ENCODE data around the gene GADD45B. TPM values are rescaled to one million over a fixed set of nuclear protein-coding genes. Genes with fewer than 3 reads are reported as not detected.
A peak's percentile ranks its signal among the peaks of the same experiment; 100 is the strongest.

GADD45B gene
- total RNA-seq, 1 experiment from 2014 or later, result 24.7 TPM

DNA sequence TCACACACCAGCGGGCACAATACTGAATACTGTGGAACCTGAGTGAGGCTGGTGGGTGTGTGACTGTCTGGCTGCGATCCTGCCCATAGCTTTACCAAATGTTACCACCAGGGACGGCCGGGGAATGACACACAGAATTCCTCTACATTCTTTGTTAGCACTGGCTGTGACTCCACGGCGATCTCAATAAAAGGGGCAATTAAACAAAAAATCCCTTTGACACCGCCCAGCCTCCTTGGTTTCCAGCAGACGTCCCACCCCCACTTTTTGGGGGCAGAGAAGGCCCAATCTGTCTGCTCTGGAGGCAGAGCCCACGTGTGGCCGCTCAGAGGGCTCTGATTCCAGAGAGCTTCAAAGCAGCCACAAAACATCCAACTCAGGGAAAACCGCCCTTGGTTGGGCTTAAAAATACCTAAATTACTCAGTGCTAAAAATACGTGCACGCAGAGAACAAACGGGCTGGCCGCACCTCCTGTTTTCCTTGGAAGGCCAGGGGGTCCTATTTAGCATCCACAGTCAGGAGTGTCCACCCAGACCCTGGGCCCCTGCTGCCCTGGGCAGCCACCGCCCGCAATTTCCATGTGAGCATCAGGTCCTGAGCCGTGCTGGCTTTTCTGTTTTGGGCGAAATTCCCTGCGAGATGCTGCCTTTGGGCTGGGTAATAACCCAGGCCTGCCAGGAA lies 47.8 kb downstream of the GADD45B start:
- no peak overlapping the region for H3K27ac ChIP-seq
- H4K20me1 ChIP-seq (ENCODE audit: insufficient read depth), result no peaks in the 10 kb centered on the region
- H3K27me3 ChIP-seq (ENCODE audit: insufficient read depth, low read depth), result no peaks in the 10 kb centered on the region
- no peaks in the 10 kb centered on the region for H3K79me2 ChIP-seq (ENCODE audit: low read depth)
- H3K36me3 ChIP-seq (ENCODE audit: low read depth), result no peaks in the 10 kb centered on the region
- H3F3A ChIP-seq (ENCODE audit: insufficient read depth, low read depth), result peaks cover 27% of the 10 kb centered on the region; the same call in 1 of the 2 replicates
- no peak overlapping the region for H3K4me3 ChIP-seq
- ChIA-PET CTCF (no interaction called here), POLR2A (ENCODE audit: unreplicated experiment) (no interaction called here)
- H3K9me2 ChIP-seq (ENCODE audit: insufficient read depth), result no peaks in the 10 kb centered on the region
- intact Hi-C loops (cut with micrococcal nuclease; ENCODE audit: unreplicated experiment), result loop anchor here (2.0 kb wide), 1 partner anchor 47 kb away; the partner anchor contains the start of gene GADD45B
- H3K4me2 ChIP-seq, result no peak overlapping the region
- no TSS peak for BruUV-seq (replicated peaks)
- H2AFZ ChIP-seq, result no peak overlapping the region
- DNase-seq, result no peak
- TF ChIP-seq, protein P1, sequence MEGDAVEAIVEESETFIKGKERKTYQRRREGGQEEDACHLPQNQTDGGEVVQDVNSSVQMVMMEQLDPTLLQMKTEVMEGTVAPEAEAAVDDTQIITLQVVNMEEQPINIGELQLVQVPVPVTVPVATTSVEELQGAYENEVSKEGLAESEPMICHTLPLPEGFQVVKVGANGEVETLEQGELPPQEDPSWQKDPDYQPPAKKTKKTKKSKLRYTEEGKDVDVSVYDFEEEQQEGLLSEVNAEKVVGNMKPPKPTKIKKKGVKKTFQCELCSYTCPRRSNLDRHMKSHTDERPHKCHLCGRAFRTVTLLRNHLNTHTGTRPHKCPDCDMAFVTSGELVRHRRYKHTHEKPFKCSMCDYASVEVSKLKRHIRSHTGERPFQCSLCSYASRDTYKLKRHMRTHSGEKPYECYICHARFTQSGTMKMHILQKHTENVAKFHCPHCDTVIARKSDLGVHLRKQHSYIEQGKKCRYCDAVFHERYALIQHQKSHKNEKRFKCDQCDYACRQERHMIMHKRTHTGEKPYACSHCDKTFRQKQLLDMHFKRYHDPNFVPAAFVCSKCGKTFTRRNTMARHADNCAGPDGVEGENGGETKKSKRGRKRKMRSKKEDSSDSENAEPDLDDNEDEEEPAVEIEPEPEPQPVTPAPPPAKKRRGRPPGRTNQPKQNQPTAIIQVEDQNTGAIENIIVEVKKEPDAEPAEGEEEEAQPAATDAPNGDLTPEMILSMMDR (conservative IDR thresholded peaks at IDR 0.05), result no peak
- no peak for TF ChIP-seq EZH2 (IDR thresholded peaks at IDR 0.05; ENCODE audit: low read depth)
- peaks cover 31% of the 10 kb centered on the region for H3K4me1 ChIP-seq (replicated peaks; ENCODE audit: insufficient read depth)
- no peaks in the 10 kb centered on the region for H3K9me3 ChIP-seq (ENCODE audit: insufficient read depth, low read depth)

DNA sequence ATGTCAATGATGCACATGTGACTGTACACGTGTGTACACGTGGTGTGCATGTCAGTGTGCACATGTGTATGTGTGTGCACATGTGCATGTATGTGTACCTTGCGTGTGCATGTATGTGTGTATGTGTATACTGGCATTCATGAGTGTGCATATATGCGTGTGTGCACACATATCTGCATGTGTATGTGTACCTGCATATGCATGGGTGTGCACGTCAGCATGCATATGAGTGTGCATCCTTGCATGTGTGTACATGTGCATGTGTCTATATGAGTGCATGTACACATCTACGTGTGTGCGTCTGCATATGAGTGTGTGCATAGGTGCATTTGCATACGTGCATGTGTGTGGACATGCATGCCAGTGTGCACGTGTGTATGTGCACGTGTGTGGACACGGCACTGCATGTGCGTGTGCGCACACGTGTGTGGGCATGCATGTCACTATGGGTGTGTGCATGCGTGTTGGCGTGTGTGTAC lies 48.5 kb downstream of the GADD45B start:
- no peak for DNase-seq
- H2AFZ ChIP-seq, result no peak overlapping the region
- no peaks in the 10 kb centered on the region for H4K20me1 ChIP-seq (ENCODE audit: insufficient read depth)
- peak overlapping the region; percentile 88; the same call in 1 of the 2 replicates for H3K27ac ChIP-seq
- H3K4me1 ChIP-seq (replicated peaks; ENCODE audit: insufficient read depth), result peaks cover 36% of the 10 kb centered on the region
- BruUV-seq (replicated peaks), result no TSS peak
- no peak overlapping the region for H3K4me3 ChIP-seq
- no peaks in the 10 kb centered on the region for H3K79me2 ChIP-seq (ENCODE audit: low read depth)
- ChIA-PET CTCF (interaction anchor here (0.7 kb wide), 1 partner anchor 51 kb away, joined by 5 read pairs; no protein-coding TSS in a partner anchor), POLR2A (ENCODE audit: unreplicated experiment) (interaction anchor here (0.8 to 1.4 kb wide), 3 partner anchors 16 to 48 kb away, joined by 7 to 9 read pairs (median 7); partner anchors contain the start of gene GADD45B)
- peak overlapping the region; percentile 82 for H3K4me2 ChIP-seq
- H3K36me3 ChIP-seq (ENCODE audit: low read depth), result no peaks in the 10 kb centered on the region
- intact Hi-C loops (cut with micrococcal nuclease; ENCODE audit: unreplicated experiment), result loop anchor here (2.0 kb wide), 1 partner anchor 48 kb away; the partner anchor contains the start of gene GADD45B
- peaks cover 33% of the 10 kb centered on the region for H3F3A ChIP-seq (ENCODE audit: insufficient read depth, low read depth)
- no peak for TF ChIP-seq EZH2 (IDR thresholded peaks at IDR 0.05; ENCODE audit: low read depth)
- no peaks in the 10 kb centered on the region for H3K9me3 ChIP-seq (ENCODE audit: insufficient read depth, low read depth)
- no peaks in the 10 kb centered on the region for H3K9me2 ChIP-seq (ENCODE audit: insufficient read depth)
- no peaks in the 10 kb centered on the region for H3K27me3 ChIP-seq (ENCODE audit: insufficient read depth, low read depth)

DNA sequence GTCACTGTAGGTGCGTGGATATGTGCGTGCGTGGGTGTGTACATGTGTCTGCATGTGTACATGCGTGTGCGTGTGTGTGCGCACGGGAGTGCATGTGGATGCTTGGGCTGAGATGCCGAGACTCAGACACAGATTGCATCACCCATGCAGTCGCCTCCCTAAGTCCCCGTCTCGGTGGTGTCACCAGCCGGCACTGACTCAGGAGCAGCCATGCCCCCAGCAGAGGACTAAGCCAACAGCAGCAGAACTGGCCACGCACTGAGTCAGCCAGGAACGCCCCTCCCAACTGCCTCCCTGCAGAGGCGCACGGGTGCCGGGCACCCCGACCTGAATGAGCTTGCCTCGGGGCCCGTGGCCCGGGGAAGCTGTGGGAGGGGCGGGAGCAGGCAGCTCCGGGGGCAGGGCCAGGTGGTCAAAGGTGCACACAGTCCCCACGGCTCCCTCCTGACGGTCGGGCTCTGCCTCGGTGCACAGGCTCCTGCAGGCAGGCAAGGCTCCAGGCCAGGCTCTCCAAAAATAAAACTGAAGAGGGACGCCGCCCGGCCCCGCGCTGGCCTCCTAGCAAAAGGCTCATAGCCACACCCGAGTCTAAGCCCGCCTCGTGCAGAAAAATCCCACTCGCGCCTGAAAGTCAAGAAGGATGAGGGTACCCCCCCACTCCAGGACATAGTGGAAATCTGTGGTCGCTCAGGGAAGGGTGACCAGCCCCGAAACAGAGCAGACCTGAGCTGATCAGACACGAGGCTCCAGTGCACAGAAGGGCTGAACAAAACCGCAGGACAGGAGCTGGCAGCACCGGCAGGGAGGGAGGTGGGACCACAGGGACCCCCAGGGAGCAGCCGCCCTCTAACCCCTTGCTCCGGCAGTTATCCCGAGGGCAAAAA lies 49.2 kb downstream of the GADD45B start:
- Histone ChIP-seq H3K4me1 (replicated peaks; ENCODE audit: insufficient read depth) (peaks cover 41% of the 10 kb centered on the region), H3F3A (ENCODE audit: insufficient read depth, low read depth) (peaks cover 37% of the 10 kb centered on the region), H3K4me3 (peak overlapping the region; percentile 50), H2AFZ (peak overlapping the region; percentile 66; the same call in 1 of the 2 replicates), H3K9me2 (ENCODE audit: insufficient read depth) (no peaks in the 10 kb centered on the region), H3K4me2 (peak overlapping the region; percentile 82), H4K20me1 (ENCODE audit: insufficient read depth) (no peaks in the 10 kb centered on the region), H3K36me3 (ENCODE audit: low read depth) (no peaks in the 10 kb centered on the region), H3K79me2 (ENCODE audit: low read depth) (no peaks in the 10 kb centered on the region), H3K27me3 (ENCODE audit: insufficient read depth, low read depth) (no peaks in the 10 kb centered on the region), H3K9me3 (ENCODE audit: insufficient read depth, low read depth) (no peaks in the 10 kb centered on the region), H3K27ac (peak overlapping the region; percentile 88)
- ChIA-PET POLR2A (ENCODE audit: unreplicated experiment) (interaction anchor here (0.8 to 1.4 kb wide), 5 partner anchors 16 to 49 kb away, joined by 4 to 9 read pairs (median 7); partner anchors contain the start of gene GADD45B), CTCF (interaction anchor here (0.5 to 0.7 kb wide), 2 partner anchors 19 to 51 kb away, joined by 3 to 5 read pairs; no protein-coding TSS in a partner anchor)
- TF ChIP-seq, protein P1 (conservative IDR thresholded peaks at IDR 0.05), result no peak
- TF ChIP-seq EZH2 (IDR thresholded peaks at IDR 0.05; ENCODE audit: low read depth), result no peak
- no TSS peak for BruUV-seq (replicated peaks)
- DNase-seq, result peak; percentile 88 to 93
- intact Hi-C loops (cut with micrococcal nuclease; ENCODE audit: unreplicated experiment), result loop anchor here (2.0 kb wide), 1 partner anchor 48 kb away; the partner anchor contains the start of gene GADD45B
